ENCODE data around the gene UBTF. TPM values are rescaled to one million over a fixed set of nuclear protein-coding genes. Genes with fewer than 3 reads are reported as not detected.
A peak's percentile ranks its signal among the peaks of the same experiment; 100 is the strongest.

Gene UBTF, protein sequence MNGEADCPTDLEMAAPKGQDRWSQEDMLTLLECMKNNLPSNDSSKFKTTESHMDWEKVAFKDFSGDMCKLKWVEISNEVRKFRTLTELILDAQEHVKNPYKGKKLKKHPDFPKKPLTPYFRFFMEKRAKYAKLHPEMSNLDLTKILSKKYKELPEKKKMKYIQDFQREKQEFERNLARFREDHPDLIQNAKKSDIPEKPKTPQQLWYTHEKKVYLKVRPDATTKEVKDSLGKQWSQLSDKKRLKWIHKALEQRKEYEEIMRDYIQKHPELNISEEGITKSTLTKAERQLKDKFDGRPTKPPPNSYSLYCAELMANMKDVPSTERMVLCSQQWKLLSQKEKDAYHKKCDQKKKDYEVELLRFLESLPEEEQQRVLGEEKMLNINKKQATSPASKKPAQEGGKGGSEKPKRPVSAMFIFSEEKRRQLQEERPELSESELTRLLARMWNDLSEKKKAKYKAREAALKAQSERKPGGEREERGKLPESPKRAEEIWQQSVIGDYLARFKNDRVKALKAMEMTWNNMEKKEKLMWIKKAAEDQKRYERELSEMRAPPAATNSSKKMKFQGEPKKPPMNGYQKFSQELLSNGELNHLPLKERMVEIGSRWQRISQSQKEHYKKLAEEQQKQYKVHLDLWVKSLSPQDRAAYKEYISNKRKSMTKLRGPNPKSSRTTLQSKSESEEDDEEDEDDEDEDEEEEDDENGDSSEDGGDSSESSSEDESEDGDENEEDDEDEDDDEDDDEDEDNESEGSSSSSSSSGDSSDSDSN
- total RNA-seq = 73.3 TPM

DNA sequence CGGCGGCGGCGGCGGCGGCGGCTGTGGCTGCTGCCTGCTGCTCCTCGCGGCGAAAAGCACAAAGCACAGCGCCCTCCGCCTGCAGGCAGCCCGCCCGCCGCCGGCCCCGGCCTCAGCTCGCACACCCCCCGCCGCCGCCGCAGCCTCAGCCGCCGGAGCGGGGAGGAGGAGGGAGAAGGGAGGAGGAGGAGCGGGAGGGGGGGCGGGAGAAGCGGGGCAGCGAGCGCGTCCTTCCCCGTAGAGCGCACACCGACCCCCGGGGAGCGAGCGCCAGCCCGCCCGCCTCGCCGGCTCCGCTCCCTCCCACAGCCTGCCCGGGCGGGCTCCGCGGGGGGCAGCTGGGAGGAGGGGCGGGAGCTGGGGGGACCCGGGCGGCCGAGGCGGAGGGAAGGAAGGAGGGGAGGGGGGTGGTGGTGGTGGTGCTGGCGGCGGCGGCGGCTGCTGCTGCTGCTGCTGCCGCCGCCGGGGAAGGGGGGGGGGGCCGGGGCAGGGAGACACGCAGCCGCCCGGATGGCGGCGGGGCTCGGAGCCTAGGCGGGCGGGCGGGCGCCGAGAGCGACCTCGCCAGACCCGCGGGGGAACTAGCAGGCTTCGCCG is at the start of gene UBTF:
TSS of gene UBTF (minus strand) at position 60 of the 597 bp plus-strand sequence. CDS start 1,446 bp downstream, outside the sequence.
- peak; percentile 61 for DNase-seq

DNA sequence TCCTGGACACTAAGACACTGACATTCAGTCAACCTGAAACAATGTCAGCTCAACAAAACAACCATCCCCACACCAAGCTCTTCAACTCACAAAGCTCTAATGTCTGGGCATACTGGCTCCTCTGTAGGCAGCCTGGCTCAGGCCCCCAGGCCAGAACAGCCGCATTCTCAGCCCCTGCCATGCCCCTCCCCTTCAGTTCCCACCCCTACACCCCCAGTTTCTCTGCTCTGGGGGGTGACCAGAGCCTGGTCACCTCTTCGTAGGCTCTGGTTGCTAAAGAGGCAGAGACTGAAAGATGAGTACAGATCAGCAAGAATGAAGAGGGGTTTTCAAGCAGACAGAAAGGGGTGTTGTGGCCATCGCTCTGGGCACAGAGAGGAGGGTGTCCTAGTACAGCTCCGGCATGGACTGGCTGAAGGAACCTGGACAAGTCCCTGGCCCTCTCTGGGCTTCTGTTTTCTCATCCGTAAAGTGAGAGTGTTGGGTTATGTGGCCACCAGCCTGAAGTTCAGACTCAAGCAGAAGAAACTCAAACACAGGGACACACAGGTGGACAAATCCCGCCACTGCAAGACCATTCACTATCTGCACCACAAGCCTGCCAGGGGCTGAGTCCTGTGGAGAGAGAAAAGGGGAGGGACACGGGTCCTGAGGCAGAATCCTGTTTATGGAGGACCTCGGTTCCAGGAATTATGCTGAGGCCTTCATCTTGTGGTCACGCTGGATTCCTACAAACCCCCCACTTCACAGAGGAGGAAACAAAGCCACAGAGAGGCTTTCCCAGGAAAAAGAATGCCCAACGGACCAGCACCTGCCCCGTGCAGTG is 49.4 kb upstream of the UBTF start:
- no peak for DNase-seq

DNA sequence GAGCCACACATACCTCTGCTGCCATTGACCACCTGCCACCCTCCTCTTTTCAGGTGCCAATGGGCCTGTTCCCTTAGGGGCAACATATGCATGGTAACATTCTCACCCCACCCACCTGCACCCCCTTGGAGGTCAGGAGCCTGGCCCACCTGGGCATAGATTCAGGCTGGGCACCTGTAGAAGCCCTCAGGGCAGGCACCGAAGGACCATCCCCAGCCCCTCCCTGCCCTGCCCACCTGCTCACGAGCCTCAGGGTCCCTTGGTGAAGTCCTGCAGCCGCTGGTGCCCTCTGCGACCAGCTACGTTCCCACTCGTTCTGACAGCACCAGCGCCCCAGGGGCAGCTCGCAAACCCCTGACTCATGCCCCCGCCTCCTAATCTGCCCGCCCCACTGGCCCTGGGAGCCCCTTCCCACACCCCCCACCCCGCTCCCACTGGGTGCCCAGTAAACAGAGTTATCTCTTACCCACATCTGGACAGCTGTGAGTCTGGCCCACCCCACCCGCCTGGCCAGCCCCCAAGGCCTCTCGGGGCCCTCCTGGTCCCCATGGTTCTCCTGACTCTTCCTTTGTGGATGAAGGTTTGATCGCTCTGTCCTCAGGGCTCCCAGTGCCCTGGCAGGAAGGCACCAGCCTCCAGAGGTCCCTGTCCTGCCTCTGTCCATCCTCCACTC is 48.5 kb upstream of the UBTF start, which contains the start of gene SLC4A1:
TSS of gene SLC4A1 (minus strand) at position 318 of the 673 bp plus-strand sequence. CDS start 5,269 bp downstream, outside the sequence.
- no peak for DNase-seq

DNA sequence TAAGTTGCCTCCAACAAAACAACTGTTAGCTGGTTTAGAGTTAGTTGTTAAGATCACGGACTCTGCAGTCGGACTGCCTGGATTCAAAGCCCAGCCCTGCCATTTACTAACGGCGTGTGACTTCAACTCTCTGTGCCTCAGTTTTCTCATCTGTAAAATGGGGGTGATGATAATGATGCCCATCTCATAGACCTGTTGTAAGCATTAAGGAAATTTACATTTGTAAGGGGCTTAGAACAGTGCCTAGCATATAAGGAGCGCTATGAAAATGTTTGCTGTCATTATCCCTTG is 47.6 kb upstream of the UBTF start:
- DNase-seq = no peak

DNA sequence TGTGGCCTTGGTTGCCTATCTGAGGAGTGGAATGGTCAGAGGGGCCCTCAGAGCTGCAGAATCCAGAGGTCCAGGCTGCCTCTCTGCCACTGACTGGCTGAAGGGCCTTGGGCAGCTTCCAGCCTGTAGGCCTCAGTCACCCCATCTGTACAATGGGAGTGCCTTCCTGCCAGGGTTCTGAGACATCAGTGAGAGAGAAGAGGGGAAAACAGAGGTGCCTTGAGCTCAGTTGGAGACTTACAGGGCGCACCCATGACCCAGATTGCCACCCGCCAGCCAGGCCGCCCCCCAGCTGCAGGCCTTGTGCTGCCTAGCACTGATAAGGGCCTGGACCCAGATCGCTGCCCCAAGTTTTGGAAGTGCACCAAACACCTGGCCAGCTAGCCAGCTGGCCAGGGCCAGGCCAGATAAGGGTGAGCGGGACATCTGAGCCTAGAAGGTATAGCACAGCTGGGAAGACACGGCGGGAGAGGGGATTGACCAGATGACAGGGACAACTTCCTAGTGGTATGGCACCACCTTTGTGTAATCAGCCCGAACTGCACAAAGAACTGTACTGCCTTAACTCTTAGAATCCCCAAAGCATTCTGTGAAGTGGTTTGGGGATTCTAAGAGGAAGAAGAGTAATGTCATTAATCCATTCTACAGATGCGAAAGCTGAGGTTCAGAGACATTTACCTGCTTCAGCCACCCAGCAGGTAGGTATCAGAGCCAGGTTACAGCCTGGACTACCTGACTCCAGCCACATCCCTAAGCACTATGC is 47.1 kb upstream of the UBTF start:
- no peak for DNase-seq

DNA sequence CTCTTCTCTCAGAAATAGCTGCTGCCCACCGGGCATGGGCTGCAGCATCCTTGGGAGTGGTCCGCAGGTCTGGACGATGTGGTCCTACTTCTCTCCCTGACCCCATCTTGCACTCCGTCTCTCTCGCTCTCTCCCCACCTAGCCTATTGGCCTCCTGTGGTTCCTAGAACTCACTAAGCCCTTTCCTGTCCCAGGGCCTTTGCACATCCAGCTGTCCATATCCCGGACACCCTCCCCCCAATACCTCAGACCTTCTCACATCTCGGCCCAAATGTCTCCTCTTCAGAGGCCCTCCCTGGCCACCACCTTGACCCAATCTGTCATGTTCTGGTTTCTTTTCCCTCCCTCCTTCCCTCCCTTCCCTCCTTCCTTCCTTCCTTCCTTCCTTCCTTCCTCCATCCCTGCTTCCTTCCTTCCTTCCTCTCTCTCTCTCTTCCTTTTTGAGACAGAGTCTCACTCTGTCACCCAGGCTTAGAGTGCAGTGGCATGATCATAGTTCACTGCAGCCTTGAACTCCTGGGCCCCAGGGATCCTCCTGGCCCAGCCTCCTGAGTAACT is 43.9 kb upstream of the UBTF start:
- no peak for DNase-seq

DNA sequence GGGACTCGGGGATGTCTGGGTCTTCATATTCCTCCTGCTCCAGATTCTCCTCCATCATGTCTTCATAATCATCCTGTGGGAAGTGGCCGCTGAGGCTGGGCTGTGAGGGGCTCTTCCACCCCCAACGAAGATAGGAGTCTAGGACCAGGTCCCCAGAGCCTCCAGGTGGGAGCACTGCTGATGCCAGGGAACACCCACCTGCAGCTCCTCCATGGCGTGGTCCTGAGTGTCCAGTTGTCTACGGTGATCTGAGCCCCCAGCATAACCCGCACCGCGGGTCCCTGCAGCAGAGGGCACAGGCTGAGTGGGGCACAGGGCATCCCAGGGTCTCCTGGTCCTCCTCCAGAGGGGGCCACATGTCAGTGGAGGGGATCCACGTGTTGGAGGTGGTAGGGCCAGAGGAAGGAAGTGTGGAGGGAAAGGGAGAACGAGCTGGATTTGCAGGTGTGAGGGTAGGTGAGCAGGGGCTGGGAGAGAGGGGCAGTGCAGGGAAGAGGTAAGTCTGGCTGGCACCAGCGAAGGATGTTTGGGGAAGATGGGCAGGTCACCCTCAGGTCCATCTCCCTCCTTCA is 43.3 kb upstream of the UBTF start:
- no peak for DNase-seq

DNA sequence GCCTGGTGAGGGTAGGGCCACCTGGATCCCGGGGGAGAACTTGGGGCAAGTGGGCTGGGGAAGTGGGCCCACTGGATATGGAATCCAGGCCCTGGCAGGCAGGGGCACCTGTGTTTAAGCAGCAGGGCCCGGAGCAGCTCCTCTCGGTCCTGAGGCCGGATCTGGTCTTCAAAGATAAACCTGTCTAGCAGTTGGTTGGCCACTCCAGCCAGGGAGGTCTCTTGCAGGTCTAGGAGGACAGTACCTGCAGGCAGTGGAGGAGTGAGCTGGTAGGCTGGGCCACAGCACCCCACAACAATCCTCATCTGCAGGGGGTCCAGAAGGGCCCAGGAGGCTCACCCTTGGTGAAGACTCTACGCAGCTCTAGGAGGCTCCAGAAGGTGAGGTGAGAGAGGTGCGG is 40.8 kb upstream of the UBTF start:
- DNase-seq = no peak

DNA sequence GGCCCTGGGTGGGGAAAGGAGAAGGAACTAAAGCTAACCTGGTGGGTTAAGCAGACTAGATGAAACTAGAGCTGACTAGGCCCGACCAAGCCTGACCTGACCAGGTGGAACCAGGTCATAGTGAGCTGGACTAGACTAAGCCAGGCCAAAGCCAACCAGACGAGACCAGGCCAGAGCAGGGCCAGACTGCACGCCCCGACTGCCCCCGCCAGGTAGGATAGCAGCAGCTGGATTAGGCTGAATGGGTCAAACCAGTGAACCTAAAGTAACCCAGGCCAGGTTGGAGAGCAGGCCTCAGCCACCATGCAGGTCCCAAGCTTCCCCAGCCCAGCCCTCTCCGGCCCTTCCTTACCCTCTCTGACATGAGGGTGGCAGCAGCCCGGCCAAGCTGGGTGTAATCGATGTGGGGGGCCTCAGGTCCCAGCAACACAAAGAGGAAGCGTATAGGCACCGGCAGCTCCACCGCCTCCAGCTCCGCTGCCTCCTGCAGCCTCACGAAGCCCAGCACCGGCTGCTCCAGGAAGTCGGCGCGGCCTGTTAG is 39.4 kb upstream of the UBTF start:
- DNase-seq = no peak

DNA sequence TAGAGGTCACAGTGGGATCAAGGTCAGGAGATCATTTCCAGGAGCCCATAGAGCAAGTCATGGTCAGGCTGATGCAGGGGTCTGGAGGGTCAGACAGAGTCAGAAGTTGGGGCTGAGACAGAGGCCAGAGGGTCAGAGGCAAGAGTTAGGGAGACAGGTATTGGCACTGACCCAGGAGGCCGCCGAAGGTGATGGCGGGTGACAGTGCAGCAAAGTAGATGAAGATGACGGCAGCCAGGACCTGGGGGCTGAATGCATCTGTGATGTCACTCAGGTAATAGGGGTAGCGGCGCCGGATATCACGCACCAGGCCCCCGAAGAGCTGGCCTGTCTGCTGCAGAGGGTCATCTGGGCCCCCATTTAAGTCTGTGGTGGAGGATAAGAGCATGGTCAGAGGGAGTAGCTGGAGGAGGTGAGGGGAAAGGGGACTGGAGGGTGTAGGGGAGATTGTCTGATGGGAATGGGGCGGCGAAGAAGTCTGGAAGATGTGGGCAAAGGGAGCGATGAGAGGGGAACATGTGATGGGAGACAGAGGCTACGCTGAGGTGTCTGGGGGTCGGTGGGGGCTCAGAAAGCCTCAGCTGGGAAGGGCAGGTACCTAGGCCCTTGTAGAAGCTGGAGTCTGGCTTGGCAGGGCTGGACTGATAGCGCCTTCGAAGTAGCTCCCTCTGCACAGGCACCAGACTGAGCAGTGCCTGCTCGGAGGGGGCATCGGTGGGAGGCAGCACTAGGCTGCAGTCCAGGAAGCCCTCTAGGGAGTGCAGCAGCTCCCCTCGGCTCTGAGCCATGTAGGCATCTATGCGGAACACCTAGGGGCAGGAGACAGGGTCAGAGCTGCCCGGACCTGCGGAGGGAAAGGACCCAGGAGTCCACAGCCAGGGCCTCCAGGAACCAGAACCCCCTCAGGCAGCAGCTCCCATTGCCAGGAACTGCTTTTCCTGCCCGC is 38.6 kb upstream of the UBTF start:
- no peak for DNase-seq

DNA sequence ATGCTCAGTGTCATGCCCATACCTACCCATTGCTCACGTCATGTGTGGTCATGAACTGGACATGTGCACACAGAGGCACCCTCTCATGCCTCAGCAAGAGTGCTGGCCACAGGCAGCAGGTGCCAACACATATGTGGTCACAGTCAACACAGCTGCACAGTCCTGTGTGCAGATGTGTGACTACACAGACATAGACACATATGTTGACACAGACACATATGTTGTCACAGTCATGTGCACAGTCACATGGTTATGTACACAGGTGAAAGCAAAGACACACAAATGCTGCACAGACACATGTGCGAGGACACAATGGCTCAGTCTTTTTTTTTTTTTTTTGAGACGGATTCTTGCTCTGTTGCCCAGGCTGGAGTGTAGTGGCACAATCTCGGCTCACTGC is 37.2 kb upstream of the UBTF start:
- no peak for DNase-seq

DNA sequence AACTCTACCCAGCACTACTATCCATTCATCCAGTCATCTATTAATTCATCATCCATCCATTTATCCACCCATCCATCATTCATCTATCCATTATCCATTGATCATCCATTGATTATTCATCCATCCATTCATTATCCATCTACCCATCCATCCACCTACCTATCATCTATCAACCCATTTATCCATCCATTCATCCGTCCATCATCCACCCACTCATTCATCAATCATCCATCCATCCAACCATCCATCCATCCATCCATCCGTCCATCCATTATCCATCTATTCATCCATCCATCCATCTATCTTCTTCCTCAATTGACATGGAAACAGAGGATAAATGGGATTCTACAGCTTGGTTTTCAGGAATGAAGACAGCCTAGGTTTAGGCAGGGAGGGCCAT is 36.4 kb upstream of the UBTF start:
- no peak for DNase-seq

DNA sequence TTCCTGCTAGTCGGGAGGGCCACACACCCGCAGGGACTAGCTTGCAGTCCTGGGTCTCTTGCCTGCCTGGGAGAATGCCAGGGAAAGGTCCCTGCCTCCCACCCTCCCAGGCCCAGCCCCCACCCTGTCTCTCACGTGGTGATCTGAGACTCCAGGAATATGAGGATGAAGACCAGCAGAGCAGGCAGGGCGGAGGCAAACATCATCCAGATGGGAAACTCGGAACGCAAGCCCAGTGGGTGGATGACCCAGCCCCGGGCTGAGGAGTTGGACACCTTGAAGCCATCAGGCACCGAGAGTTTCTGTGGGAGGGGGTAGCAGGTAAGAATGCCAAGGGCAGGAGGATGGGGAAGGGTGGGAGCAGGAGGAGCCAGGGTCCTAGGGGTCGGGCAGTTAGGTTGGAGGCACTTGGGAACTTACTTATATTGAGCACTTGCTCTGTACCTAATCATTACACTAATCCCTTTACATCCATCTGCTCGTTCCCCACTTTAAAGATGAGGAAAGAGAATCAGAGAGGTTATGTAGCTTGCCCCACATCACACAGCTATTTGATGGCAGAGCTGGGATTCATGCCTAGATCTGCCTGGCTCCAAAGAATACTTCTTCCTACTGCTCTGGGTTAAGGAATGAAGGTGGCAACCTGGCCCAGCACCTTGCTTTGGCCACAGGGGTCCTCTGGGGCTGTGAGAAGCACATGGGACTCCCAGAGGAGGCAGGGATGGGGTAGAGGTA is 35.1 kb upstream of the UBTF start:
- DNase-seq = no peak

DNA sequence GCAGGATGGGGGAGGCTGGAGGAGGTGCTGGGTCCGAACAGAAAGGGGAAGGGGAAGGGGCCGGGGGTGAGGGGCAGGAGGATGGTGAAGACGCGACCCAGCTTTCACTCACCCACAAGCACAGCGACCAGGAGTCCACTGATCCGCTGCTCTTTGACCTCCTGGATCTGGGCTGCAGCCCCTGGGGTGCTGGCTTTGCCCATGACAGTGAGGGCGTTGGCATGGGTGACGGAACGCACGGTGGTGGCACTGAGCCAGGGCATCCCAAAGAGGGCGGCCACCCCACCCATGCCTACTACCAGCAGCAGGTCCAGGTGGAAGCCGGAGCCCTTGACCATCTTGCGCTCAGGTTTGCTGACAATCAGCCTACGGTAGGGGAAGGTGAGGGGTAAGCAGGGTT is 33.5 kb upstream of the UBTF start:
- DNase-seq = no peak

DNA sequence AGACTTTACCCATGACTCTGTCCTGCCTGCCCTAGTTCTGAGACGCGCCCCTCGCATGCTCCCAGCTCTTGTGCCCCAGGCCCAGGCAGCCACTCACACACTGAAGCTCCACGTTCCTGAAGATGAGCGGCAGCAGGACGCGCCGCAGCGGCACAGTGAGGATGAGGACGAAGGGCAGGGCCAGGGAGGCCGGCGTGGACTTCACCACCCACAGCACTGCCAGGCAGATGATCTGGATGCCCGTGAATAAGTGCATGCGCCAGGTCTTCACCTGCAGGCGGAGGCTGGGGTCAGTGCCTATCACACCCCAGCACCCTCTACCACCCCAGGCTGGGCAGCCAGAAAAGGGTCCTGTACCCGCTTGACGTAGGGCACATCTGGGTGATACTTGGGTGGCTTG is 31.6 kb upstream of the UBTF start:
- no peak for DNase-seq

DNA sequence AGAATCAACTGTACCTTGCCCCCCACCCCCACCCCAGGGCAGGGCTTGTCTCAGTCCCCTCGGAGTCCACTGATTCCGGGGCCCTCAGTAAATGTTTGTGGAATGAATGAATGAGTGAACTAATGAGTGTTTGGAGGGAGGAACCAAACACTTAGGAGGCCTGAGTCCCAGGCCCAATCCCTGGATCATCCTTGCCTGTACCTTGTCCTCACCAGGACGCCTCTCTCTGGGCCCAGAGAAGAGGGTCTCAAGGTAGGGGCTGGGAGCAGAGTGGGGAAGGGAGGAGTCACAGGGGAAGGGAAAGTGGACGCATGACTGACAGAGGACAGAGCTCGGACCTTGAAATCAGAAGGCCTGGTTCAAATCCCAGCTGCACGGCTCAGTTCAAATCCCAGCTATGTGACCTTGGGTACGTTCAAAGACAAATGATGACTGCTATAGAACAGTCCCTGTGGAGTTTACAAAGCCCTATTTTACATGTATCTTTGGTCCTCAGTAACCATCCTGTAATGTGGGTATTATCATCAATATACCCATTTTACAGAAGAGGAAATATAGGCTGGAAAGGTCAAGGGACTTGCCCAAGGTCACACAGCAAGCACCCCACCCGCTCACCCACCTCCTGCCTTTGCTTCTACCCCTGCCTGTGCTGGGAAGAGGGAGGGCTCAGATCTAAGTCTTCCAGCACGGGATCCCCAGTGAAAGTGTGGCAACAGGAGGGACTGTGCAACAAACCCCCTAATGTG is 30.2 kb upstream of the UBTF start:
- no peak for DNase-seq
